A549 (cell line): ENCODE results near the gene SLC9A4. TPM values are rescaled to one million over a fixed set of nuclear protein-coding genes. Genes with fewer than 3 reads are reported as not detected.

Experiments used
- ATAC-seq, 2 experiments: fragments of 200-7000 bp in 1 of 2; fragments of >200 bp in 1 of 2; cut with Nextera tagmentation in 1 of 2; cut with Tn5 transposase in 1 of 2; 3 replicates each; pipeline versions ENCODE4 v1.8.0 to v1.9.1; 2018 to 2020; ENCODE audit warnings: mild to moderate bottlenecking in 1 of 2, moderate library complexity in 1 of 2
- CTCF ChIA-PET: fragments of 300-600 bp; sonication (Branson Sonifier 250); formaldehyde crosslinking; extraction: SDS; loops from one replicate; lab custom pipeline; 2021; ENCODE audit warnings: antibody characterized with exemption, inconsistent platforms; lab: Yijun Ruan, JAX
- POLR2A ChIA-PET: fragments of 350-600 bp; formaldehyde crosslinking; extraction: SDS; loops from one replicate; lab custom pipeline; 2021; ENCODE audit warnings: antibody characterized with exemption, inconsistent platforms; lab: Yijun Ruan, JAX
- DNase-seq, 2 experiments: peaks; one replicate each; pipeline versions ENCODE4 v3.0.0 to v3.0.0-alpha.2; 2011 to 2016; ENCODE audit warnings: low read depth in 1 of 2, low spot score in 1 of 2
- FAIRE-seq: peaks from 2 replicates; lab custom pipeline; 2011; peaks lifted over from hg19 to GRCh38; lab: Jason Lieb, UNC
- H3K27ac ChIP-seq, 2 experiments: fragments of >200 bp; sonication (Bioruptor Twin); formaldehyde crosslinking; 3 replicates each; pipeline ENCODE4 v1.5.1; 2016 to 2017
- H3K4me1 ChIP-seq: fragments of >200 bp; sonication (Bioruptor Twin); formaldehyde crosslinking; 3 replicates; pipeline ENCODE4 v1.6.1; 2016
- H3K4me2 ChIP-seq: fragments of >200 bp; sonication (Bioruptor Twin); formaldehyde crosslinking; 3 replicates; pipeline ENCODE4 v1.6.1; 2016
- H3K4me3 ChIP-seq: fragments of >200 bp; sonication (Bioruptor Twin); formaldehyde crosslinking; 3 replicates; pipeline ENCODE4 v1.5.1; 2016
- H3K9me3 ChIP-seq: fragments of >200 bp; sonication (Bioruptor Twin); formaldehyde crosslinking; 3 replicates; pipeline ENCODE4 v1.6.1; 2016
- BCL3 ChIP-seq: fragments of >200 bp; sonication (Bioruptor Twin); formaldehyde crosslinking; IDR thresholded peaks from 3 replicates; pipeline ENCODE4 v1.6.1; 2016
- CBX2 ChIP-seq: fragments of 200-600 bp; sonication (generic); IDR thresholded peaks from 2 replicates; pipeline ENCODE4 v1.6.1; 2016; ENCODE audit warnings: low read depth, mild to moderate bottlenecking, borderline replicate concordance
- CHD2 ChIP-seq: fragments of 150-350 bp; IDR thresholded peaks from 2 replicates; pipeline ENCODE4 v1.6.1; 2014; ENCODE audit warnings: low read length; ENCODE audit not compliant: partially characterized antibody
- EHMT2 ChIP-seq: fragments of 200-600 bp; sonication (generic); IDR thresholded peaks from 2 replicates; pipeline ENCODE4 v1.6.1; 2016; ENCODE audit warnings: antibody characterized with exemption, low read depth, mild to moderate bottlenecking, moderate library complexity
- FOSL2 ChIP-seq, 2 experiments: fragments of 450-650 bp in 1 of 2; fragments of >200 bp in 1 of 2; sonication (Bioruptor Twin) in 1 of 2; formaldehyde crosslinking; IDR thresholded peaks; 2 replicates each; pipeline versions ENCODE4 v1.5.0 to v1.6.1; 2016 to 2020; ENCODE audit warnings: mild to moderate bottlenecking in 1 of 2, moderate library complexity in 1 of 2
- GATA3 ChIP-seq: IDR thresholded peaks from 2 replicates; pipeline ENCODE4 v1.6.1; 2012; ENCODE audit warnings: borderline replicate concordance
- HDAC2 ChIP-seq: fragments of 200-600 bp; sonication (generic); IDR thresholded peaks from 2 replicates; pipeline ENCODE4 v1.6.1; 2016
- HEYL ChIP-seq: fragments of 250-450 bp; sonication (Bioruptor Pico); IDR thresholded peaks from 2 replicates; pipeline ENCODE4 v1.8.0; 2021; ENCODE audit warnings: mild to moderate bottlenecking, moderate library complexity
- MAFK ChIP-seq: fragments of 450-650 bp; IDR thresholded peaks from 2 replicates; pipeline ENCODE4 v1.6.1; 2014; ENCODE audit not compliant: partially characterized antibody
- MAX ChIP-seq: IDR thresholded peaks from 2 replicates; pipeline ENCODE4 v1.6.1; 2012
- MYC ChIP-seq: IDR thresholded peaks from 2 replicates; pipeline ENCODE4 v1.6.1; 2012; ENCODE audit warnings: mild to moderate bottlenecking, inconsistent platforms, low read length, improper control_type of control experiment, borderline replicate concordance
- NPAS2 ChIP-seq: fragments of 250-450 bp; sonication (Bioruptor Pico); IDR thresholded peaks from 2 replicates; pipeline ENCODE4 v1.8.0; 2022; ENCODE audit warnings: mild to moderate bottlenecking, moderate library complexity, borderline replicate concordance
- POLR2A ChIP-seq: IDR thresholded peaks from 2 replicates; pipeline ENCODE4 v1.6.1; 2012; ENCODE audit warnings: mild to moderate bottlenecking, low read length
- POLR2AphosphoS2 ChIP-seq: conservative IDR thresholded peaks from 2 replicates; pipeline ENCODE4 v1.6.1; 2012; ENCODE audit warnings: low read length, improper control_type of control experiment, inconsistent platforms
- RCOR1 ChIP-seq: fragments of 150-350 bp; IDR thresholded peaks from 2 replicates; pipeline ENCODE4 v1.6.1; 2014; ENCODE audit warnings: antibody characterized with exemption, low read length, low read depth
- REST ChIP-seq: fragments of 200-600 bp; sonication (generic); IDR thresholded peaks from 2 replicates; pipeline ENCODE4 v1.6.1; 2016; ENCODE audit warnings: antibody characterized with exemption, mild to moderate bottlenecking, moderate library complexity
- SREBF2 ChIP-seq: fragments of 450-650 bp; IDR thresholded peaks from 2 replicates; pipeline ENCODE4 v1.6.1; 2014; ENCODE audit warnings: mild to moderate bottlenecking, moderate library complexity
- TP53 ChIP-seq: fragments of 250-450 bp; sonication (Bioruptor Pico); IDR thresholded peaks from 2 replicates; pipeline ENCODE4 v1.5.0; 2021; ENCODE audit warnings: mild to moderate bottlenecking, moderate library complexity
- USF2 ChIP-seq: fragments of 450-650 bp; IDR thresholded peaks from 2 replicates; pipeline ENCODE4 v1.6.1; 2014; ENCODE audit warnings: antibody characterized with exemption
- ZC3H11A ChIP-seq: fragments of 450-650 bp; IDR thresholded peaks from 2 replicates; pipeline ENCODE4 v1.6.1; 2014; ENCODE audit warnings: antibody characterized with exemption, mild to moderate bottlenecking
- WGBS: methylation state at CpG from one replicate; pipeline ENCODE4 v1.1.6; 2017; ENCODE audit errors: missing lambda C conversion rate; 5-methylcytosine and 5-hydroxymethylcytosine counted together
- polyA plus RNA-seq, 4 experiments: library from polyadenylated mRNA; depleted of rRNA in 3 of 4; stranded (reverse); fragments of >200 nt; fragmentation: RNase III in 1 of 4; extraction: RNeasy Plus Mini Kit Qiagen cat#74134 plus additional on column Dnase treatment in 1 of 4; gene quantifications; 2 replicates in 3 of 4; 3 replicates in 1 of 4; pipeline ENCODE4 v1.2.3, GENCODE V29; 2011 to 2017
- TF ChIP-seq, protein P1 (sequence below): fragments of 250-450 bp; sonication (Bioruptor Pico); IDR thresholded peaks from 2 replicates; pipeline ENCODE4 v1.5.0; 2021; ENCODE audit warnings: mild to moderate bottlenecking, moderate library complexity, borderline replicate concordance

The SLC9A4 gene
- polyA plus RNA-seq, 2 of the 4 experiments (the other 2 are of a cell fraction): not detected

GRCh38 chr2:102487761-102488462 is 14.9 kb downstream of the SLC9A4 start:
- POLR2A ChIA-PET: interaction anchor here (0.7 kb wide), 1 partner anchor 36 kb away, joined by 3 read pairs; no protein-coding TSS in a partner anchor
- DNase-seq (no peak), ATAC-seq (no peak), FAIRE-seq (no peak)
- no peak for TF ChIP-seq NPAS2 (CRISPR knock-in tag)
- no peak for TF ChIP-seq ZC3H11A
- TF ChIP-seq CBX2: no peak
- TF ChIP-seq RCOR1: no peak
- TF ChIP-seq HEYL (CRISPR knock-in tag): no peak
- no peak for TF ChIP-seq CHD2
- TF ChIP-seq, protein P1, sequence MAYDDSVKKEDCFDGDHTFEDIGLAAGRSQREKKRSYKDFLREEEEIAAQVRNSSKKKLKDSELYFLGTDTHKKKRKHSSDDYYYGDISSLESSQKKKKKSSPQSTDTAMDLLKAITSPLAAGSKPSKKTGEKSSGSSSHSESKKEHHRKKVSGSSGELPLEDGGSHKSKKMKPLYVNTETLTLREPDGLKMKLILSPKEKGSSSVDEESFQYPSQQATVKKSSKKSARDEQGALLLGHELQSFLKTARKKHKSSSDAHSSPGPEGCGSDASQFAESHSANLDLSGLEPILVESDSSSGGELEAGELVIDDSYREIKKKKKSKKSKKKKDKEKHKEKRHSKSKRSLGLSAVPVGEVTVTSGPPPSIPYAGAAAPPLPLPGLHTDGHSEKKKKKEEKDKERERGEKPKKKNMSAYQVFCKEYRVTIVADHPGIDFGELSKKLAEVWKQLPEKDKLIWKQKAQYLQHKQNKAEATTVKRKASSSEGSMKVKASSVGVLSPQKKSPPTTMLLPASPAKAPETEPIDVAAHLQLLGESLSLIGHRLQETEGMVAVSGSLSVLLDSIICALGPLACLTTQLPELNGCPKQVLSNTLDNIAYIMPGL (CRISPR knock-in tag): no peak
- no peaks in the 10 kb centered on the region; the same call in 2 of the 3 replicates for H3K9me3 ChIP-seq
- WGBS: 46% methylated on average over 8 of the region's 8 CpGs
- H3K4me3 ChIP-seq: no peak overlapping the region
- CTCF ChIA-PET: interaction anchor here (0.6 to 4.1 kb wide), 3 partner anchors 14 to 202 kb away, joined by 3 to 37 read pairs (median 3); partner anchors contain the start of gene SLC9A4
- no peak overlapping the region for H3K27ac ChIP-seq
- no peaks in the 10 kb centered on the region for H3K4me1 ChIP-seq
- H3K4me2 ChIP-seq: peak overlapping the region; percentile 20; the same call in 1 of the 3 replicates

GRCh38 chr2:102489646-102490045 is 16.6 kb downstream of the SLC9A4 start:
- ChIA-PET POLR2A (no interaction called here), CTCF (interaction anchor here (1.2 to 4.1 kb wide), 2 partner anchors 16 to 126 kb away, joined by 3 to 37 read pairs; partner anchors contain the start of gene SLC9A4)
- no peak for ATAC-seq
- FAIRE-seq: no peak
- WGBS: 15% methylated on average over 1 of the region's 1 CpG
- Histone ChIP-seq H3K27ac (no peak overlapping the region), H3K4me3 (no peak overlapping the region), H3K4me2 (no peak overlapping the region), H3K9me3 (peaks cover 4% of the 10 kb centered on the region; the same call in 2 of the 3 replicates), H3K4me1 (no peaks in the 10 kb centered on the region)
- no peak for TF ChIP-seq MAX
- no peak for TF ChIP-seq POLR2AphosphoS2
- TF ChIP-seq GATA3: no peak
- no peak for DNase-seq

DNA sequence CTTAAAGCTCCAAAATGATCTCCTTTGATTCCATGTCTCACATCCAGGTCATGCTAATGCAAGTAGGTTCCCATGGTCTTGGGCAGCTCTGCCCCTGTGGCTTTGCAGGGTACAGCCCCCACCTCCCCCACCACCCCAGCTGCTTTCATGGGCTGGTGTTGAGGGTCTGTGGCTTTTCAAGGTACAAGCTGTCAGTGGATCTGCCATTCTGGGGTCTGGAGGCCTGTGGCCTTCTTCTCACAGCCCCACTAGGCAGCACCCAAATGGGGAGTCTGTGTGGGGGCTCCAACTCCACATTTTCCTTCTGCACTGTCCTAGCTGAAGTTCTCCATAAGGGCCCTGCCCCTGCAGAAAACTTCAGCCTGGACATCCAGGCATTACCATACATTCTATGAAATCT is 19.0 kb downstream of the SLC9A4 start:
- peaks cover 11% of the 10 kb centered on the region for H3K9me3 ChIP-seq
- FAIRE-seq: no peak
- no peak overlapping the region for H3K4me2 ChIP-seq
- TF ChIP-seq MAFK (no peak), FOSL2 (IDR thresholded peaks at IDR 0.05) (no peak), FOSL2 (CRISPR knock-in tag; IDR thresholded peaks at IDR 0.05) (no peak), GATA3 (no peak), HDAC2 (no peak), POLR2A (no peak), EHMT2 (no peak), TP53 (CRISPR knock-in tag) (no peak), SREBF2 (no peak), USF2 (no peak), BCL3 (no peak), MYC (no peak), REST (no peak)
- TF ChIP-seq, protein P1 (CRISPR knock-in tag): no peak
- POLR2A ChIA-PET: no interaction called here
- no peaks in the 10 kb centered on the region for H3K4me1 ChIP-seq
- ATAC-seq: no peak
- no peak for DNase-seq
- H3K27ac ChIP-seq: no peak overlapping the region
- H3K4me3 ChIP-seq: no peak overlapping the region
- CTCF ChIA-PET: interaction anchor here (1.7 to 3.6 kb wide), 2 partner anchors 19 to 123 kb away, joined by 7 to 12 read pairs; partner anchors contain the start of gene SLC9A4
